WTC11 (cell line): ENCODE measurements around the gene SLC2A4. TPM values are rescaled to one million over a fixed set of nuclear protein-coding genes. Genes with fewer than 3 reads are reported as not detected.

Experiments used
- CREB1 ChIP-seq: sonication (generic); formaldehyde crosslinking; IDR thresholded peaks from 2 replicates; pipeline ENCODE4 v1.8.0; 2023; ENCODE audit warnings: mild to moderate bottlenecking, missing genetic modification reagents
- E2F4 ChIP-seq: sonication (generic); formaldehyde crosslinking; IDR thresholded peaks from 2 replicates; pipeline ENCODE4 v1.8.1; 2022; ENCODE audit warnings: low read depth, mild to moderate bottlenecking, moderate library complexity, missing genetic modification reagents, borderline replicate concordance
- E2F5 ChIP-seq: sonication (generic); formaldehyde crosslinking; IDR thresholded peaks from 2 replicates; pipeline ENCODE4 v1.8.1; 2022; ENCODE audit warnings: mild to moderate bottlenecking, moderate library complexity, missing genetic modification reagents
- ESRRA ChIP-seq: sonication (generic); formaldehyde crosslinking; IDR thresholded peaks from 2 replicates; pipeline ENCODE4 v1.8.1; 2022; ENCODE audit warnings: mild to moderate bottlenecking, missing genetic modification reagents, borderline replicate concordance
- FOXK1 ChIP-seq: sonication (generic); formaldehyde crosslinking; IDR thresholded peaks from 2 replicates; pipeline ENCODE4 v1.8.0; 2022; ENCODE audit warnings: mild to moderate bottlenecking, moderate library complexity, missing genetic modification reagents
- FOXP4 ChIP-seq: sonication (generic); formaldehyde crosslinking; IDR thresholded peaks from 2 replicates; pipeline ENCODE4 v1.8.0; 2022; ENCODE audit warnings: mild to moderate bottlenecking, missing genetic modification reagents
- HMGXB4 ChIP-seq: sonication (generic); formaldehyde crosslinking; IDR thresholded peaks from 2 replicates; pipeline ENCODE4 v1.8.1; 2023; ENCODE audit warnings: mild to moderate bottlenecking, moderate library complexity, missing genetic modification reagents
- KAT7 ChIP-seq: sonication (generic); formaldehyde crosslinking; IDR thresholded peaks from 2 replicates; pipeline ENCODE4 v1.8.1; 2023; ENCODE audit warnings: missing genetic modification reagents, mild to moderate bottlenecking, borderline replicate concordance
- MYBL2 ChIP-seq: sonication (generic); formaldehyde crosslinking; IDR thresholded peaks from 2 replicates; pipeline ENCODE4 v1.8.1; 2023; ENCODE audit warnings: mild to moderate bottlenecking, moderate library complexity, missing genetic modification reagents
- NFE2L1 ChIP-seq: sonication (generic); formaldehyde crosslinking; IDR thresholded peaks from 2 replicates; pipeline ENCODE4 v1.8.1; 2023; ENCODE audit warnings: missing genetic modification reagents
- NFYB ChIP-seq: sonication (generic); formaldehyde crosslinking; conservative IDR thresholded peaks from 2 replicates; pipeline ENCODE4 v1.8.0; 2022; ENCODE audit warnings: low read depth, missing genetic modification reagents
- NR2C2 ChIP-seq: sonication (generic); formaldehyde crosslinking; IDR thresholded peaks from 2 replicates; pipeline ENCODE4 v1.8.0; 2022; ENCODE audit warnings: mild to moderate bottlenecking, missing genetic modification reagents
- SMAD4 ChIP-seq: sonication (generic); formaldehyde crosslinking; IDR thresholded peaks from 2 replicates; pipeline ENCODE4 v1.8.0; 2022; ENCODE audit warnings: mild to moderate bottlenecking, missing genetic modification reagents
- SP1 ChIP-seq: sonication (generic); formaldehyde crosslinking; conservative IDR thresholded peaks from 2 replicates; pipeline ENCODE4 v1.8.1; 2022; ENCODE audit warnings: missing genetic modification reagents
- TP53 ChIP-seq: sonication (generic); formaldehyde crosslinking; IDR thresholded peaks from 2 replicates; pipeline ENCODE4 v1.8.1; 2023; ENCODE audit warnings: mild to moderate bottlenecking, missing genetic modification reagents
- ZNF232 ChIP-seq: sonication (generic); formaldehyde crosslinking; IDR thresholded peaks from 2 replicates; pipeline ENCODE4 v1.8.0; 2022; ENCODE audit warnings: mild to moderate bottlenecking, missing genetic modification reagents
- ZNF281 ChIP-seq: sonication (generic); formaldehyde crosslinking; IDR thresholded peaks from 2 replicates; pipeline ENCODE4 v1.8.0; 2023; ENCODE audit warnings: mild to moderate bottlenecking, missing genetic modification reagents
- ZNF512 ChIP-seq: sonication (generic); formaldehyde crosslinking; IDR thresholded peaks from 2 replicates; pipeline ENCODE4 v1.8.1; 2022; ENCODE audit warnings: missing genetic modification reagents, borderline replicate concordance
- ZNF671 ChIP-seq: fragments of 250-450 bp; sonication (Bioruptor Pico); IDR thresholded peaks from 2 replicates; pipeline ENCODE4 v1.8.0; 2021; ENCODE audit warnings: mild to moderate bottlenecking
- total RNA-seq: library from RNA; stranded (reverse); gene quantifications from 3 replicates; pipeline ENCODE4 v1.2.3, GENCODE V29; 2021
- TF ChIP-seq, protein P1 (sequence below): fragments of 200-600 bp; IDR thresholded peaks from 2 replicates; pipeline ENCODE4 v1.8.0; 2022; ENCODE audit warnings: antibody characterized with exemption
- TF ChIP-seq, protein P2 (sequence below): sonication (generic); formaldehyde crosslinking; IDR thresholded peaks from 2 replicates; pipeline ENCODE4 v1.8.0; 2022; ENCODE audit warnings: mild to moderate bottlenecking, missing genetic modification reagents
- TF ChIP-seq, protein P3 (sequence below): sonication (generic); formaldehyde crosslinking; IDR thresholded peaks from 2 replicates; pipeline ENCODE4 v1.8.0; 2022; ENCODE audit warnings: missing genetic modification reagents

SLC2A4 gene
- total RNA-seq, 1 experiment from 2014 or later, result 6.4 TPM

- TF ChIP-seq ZNF281 (CRISPR knock-in tag), result peak; percentile 87
- TF ChIP-seq NR2C2, result 0 out of 2 replicates have a peak, but pooled peaks have one; percentile 47
- peak; percentile 93; the same call in 1 of the 2 replicates for TF ChIP-seq TP53 (CRISPR knock-in tag)
- peak; percentile 67; the same call in 1 of the 2 replicates for TF ChIP-seq ZNF232
- TF ChIP-seq ZNF671 (CRISPR knock-in tag), result no peak
- TF ChIP-seq, protein P1, sequence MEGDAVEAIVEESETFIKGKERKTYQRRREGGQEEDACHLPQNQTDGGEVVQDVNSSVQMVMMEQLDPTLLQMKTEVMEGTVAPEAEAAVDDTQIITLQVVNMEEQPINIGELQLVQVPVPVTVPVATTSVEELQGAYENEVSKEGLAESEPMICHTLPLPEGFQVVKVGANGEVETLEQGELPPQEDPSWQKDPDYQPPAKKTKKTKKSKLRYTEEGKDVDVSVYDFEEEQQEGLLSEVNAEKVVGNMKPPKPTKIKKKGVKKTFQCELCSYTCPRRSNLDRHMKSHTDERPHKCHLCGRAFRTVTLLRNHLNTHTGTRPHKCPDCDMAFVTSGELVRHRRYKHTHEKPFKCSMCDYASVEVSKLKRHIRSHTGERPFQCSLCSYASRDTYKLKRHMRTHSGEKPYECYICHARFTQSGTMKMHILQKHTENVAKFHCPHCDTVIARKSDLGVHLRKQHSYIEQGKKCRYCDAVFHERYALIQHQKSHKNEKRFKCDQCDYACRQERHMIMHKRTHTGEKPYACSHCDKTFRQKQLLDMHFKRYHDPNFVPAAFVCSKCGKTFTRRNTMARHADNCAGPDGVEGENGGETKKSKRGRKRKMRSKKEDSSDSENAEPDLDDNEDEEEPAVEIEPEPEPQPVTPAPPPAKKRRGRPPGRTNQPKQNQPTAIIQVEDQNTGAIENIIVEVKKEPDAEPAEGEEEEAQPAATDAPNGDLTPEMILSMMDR, result no peak
- peak; percentile 74 for TF ChIP-seq NFYB
- no peak for TF ChIP-seq ZNF512 (CRISPR knock-in tag)
- TF ChIP-seq, protein P2, sequence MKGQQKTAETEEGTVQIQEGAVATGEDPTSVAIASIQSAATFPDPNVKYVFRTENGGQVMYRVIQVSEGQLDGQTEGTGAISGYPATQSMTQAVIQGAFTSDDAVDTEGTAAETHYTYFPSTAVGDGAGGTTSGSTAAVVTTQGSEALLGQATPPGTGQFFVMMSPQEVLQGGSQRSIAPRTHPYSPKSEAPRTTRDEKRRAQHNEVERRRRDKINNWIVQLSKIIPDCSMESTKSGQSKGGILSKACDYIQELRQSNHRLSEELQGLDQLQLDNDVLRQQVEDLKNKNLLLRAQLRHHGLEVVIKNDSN, result peak; percentile 90
- TF ChIP-seq HMGXB4 (CRISPR knock-in tag), result no peak
- TF ChIP-seq ESRRA, result 0 out of 2 replicates have a peak, but pooled peaks have one; percentile 13
- TF ChIP-seq MYBL2 (CRISPR knock-in tag), result peak; percentile 72; the same call in 1 of the 2 replicates
- TF ChIP-seq E2F4 (CRISPR knock-in tag), result peak; percentile 79
- peak; percentile 68; the same call in 1 of the 2 replicates for TF ChIP-seq NFE2L1 (CRISPR knock-in tag)
- TF ChIP-seq FOXP4 (CRISPR knock-in tag), result no peak; the same call in 1 of the 2 replicates
- TF ChIP-seq KAT7 (CRISPR knock-in tag), result no peak
- peak; percentile 92 for TF ChIP-seq SP1
- TF ChIP-seq SMAD4, result no peak
- TF ChIP-seq, protein P3, sequence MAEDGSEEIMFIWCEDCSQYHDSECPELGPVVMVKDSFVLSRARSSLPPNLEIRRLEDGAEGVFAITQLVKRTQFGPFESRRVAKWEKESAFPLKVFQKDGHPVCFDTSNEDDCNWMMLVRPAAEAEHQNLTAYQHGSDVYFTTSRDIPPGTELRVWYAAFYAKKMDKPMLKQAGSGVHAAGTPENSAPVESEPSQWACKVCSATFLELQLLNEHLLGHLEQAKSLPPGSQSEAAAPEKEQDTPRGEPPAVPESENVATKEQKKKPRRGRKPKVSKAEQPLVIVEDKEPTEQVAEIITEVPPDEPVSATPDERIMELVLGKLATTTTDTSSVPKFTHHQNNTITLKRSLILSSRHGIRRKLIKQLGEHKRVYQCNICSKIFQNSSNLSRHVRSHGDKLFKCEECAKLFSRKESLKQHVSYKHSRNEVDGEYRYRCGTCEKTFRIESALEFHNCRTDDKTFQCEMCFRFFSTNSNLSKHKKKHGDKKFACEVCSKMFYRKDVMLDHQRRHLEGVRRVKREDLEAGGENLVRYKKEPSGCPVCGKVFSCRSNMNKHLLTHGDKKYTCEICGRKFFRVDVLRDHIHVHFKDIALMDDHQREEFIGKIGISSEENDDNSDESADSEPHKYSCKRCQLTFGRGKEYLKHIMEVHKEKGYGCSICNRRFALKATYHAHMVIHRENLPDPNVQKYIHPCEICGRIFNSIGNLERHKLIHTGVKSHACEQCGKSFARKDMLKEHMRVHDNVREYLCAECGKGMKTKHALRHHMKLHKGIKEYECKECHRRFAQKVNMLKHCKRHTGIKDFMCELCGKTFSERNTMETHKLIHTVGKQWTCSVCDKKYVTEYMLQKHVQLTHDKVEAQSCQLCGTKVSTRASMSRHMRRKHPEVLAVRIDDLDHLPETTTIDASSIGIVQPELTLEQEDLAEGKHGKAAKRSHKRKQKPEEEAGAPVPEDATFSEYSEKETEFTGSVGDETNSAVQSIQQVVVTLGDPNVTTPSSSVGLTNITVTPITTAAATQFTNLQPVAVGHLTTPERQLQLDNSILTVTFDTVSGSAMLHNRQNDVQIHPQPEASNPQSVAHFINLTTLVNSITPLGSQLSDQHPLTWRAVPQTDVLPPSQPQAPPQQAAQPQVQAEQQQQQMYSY, result no peak
- TF ChIP-seq E2F5 (CRISPR knock-in tag), result peak; percentile 96
- TF ChIP-seq CREB1 (CRISPR knock-in tag), result peak; percentile 92; the same call in 1 of the 2 replicates
- TF ChIP-seq FOXK1 (CRISPR knock-in tag), result peak; percentile 57; the same call in 1 of the 2 replicates
Measured at GRCh38 chr17:7294614-7295153, 13.2 kb downstream of the SLC2A4 start, which contains the start of gene YBX2 (continued).
